Adrenal gland (tissue), 12 donors: ENCODE results near the gene AOPEP. TPM values are rescaled to one million over a fixed set of nuclear protein-coding genes. Genes with fewer than 3 reads are reported as not detected.

Experiments used
- DNase-seq, 7 donors: peaks; one replicate each; pipeline ENCODE4 v3.0.0-alpha.2; 2019 to 2020
- H3K27ac ChIP-seq, 5 donors: fragments of 200-600 bp; sonication (generic) in 4 of 5; 1 replicate in 3 of 5; 2 replicates in 2 of 5; pipeline versions ENCODE4 v1.5.1 to v1.8.0; 2016 to 2020; ENCODE audit warnings: mild to moderate bottlenecking in 1 of 5
- H3K27me3 ChIP-seq: fragments of 200-600 bp; 2 replicates; pipeline ENCODE4 v1.8.0; 2021
- H3K36me3 ChIP-seq, 2 donors: fragments of 200-600 bp; replicated peaks in 1 of 2; 1 replicate in 1 of 2; 2 replicates in 1 of 2; pipeline versions ENCODE4 v1.5.1 to v1.8.0; 2018 to 2022
- H3K4me1 ChIP-seq, 2 donors: fragments of 200-600 bp; replicated peaks in 1 of 2; 1 replicate in 1 of 2; 2 replicates in 1 of 2; pipeline versions ENCODE4 v1.5.1 to v1.8.0; 2018 to 2021
- H3K4me3 ChIP-seq, 4 donors: fragments of 200-600 bp; sonication (generic) in 3 of 4; one replicate each; pipeline ENCODE4 v1.5.1; 2016 to 2018
- H3K9me3 ChIP-seq, 3 donors: fragments of 200-600 bp; sonication (generic) in 1 of 3; replicated peaks in 1 of 3; 1 replicate in 2 of 3; 2 replicates in 1 of 3; pipeline versions ENCODE4 v1.5.1 to v1.8.0; 2016 to 2021
- POLR2A ChIP-seq, 2 donors: fragments of 450-650 bp; IDR thresholded peaks; one replicate each; pipeline ENCODE4 v1.6.1; 2017; ENCODE audit warnings: antibody characterized with exemption in 2 of 2, mild to moderate bottlenecking in 2 of 2, moderate library complexity in 1 of 2
- WGBS, 4 donors: extraction: QIAGEN DNeasy Blood & Tissue Kit in 2 of 4; methylation state at CpG; one replicate each; pipeline versions ENCODE4 v1.1.5 to v1.1.7; 2013 to 2017; 5-methylcytosine and 5-hydroxymethylcytosine counted together
- intact Hi-C, 2 donors: fragments of 100-400 bp; cut with DNase I; formaldehyde crosslinking; loops; one replicate each; pipeline versions ENCODE4 v1.14.1 to v1.15.0; 2022 to 2023
- polyA plus RNA-seq, 3 donors: library from polyadenylated mRNA; stranded (reverse); fragments of 200-250 nt in 2 of 3; fragments of 350-450 nt in 1 of 3; fragmentation: Illumina TruSeq in 1 of 3; extraction: RNeasy Lipid Tissue Mini Kit (QIAGEN cat#74804) in 1 of 3; gene quantifications; one replicate each; pipeline ENCODE4 v1.2.3, GENCODE V29; 2013 to 2014
- total RNA-seq, 9 donors: library from RNA; depleted of rRNA in 4 of 9; stranded (reverse); fragments of >200 nt in 4 of 9; fragments of 120-200 nt in 1 of 9; fragmentation: NEBNext Ultra II Directional in 1 of 9; extraction: Animal tissue kit (Norgen Biotek cat#: 25700) in 1 of 9; gene quantifications; one replicate each; pipeline versions ENCODE4 v1.1.0 to v1.2.4, GENCODE V29; 2013 to 2023
- TF ChIP-seq, protein P1 (sequence below), 6 experiments: fragments of 450-650 bp in 4 of 6; fragments of 200-600 bp in 2 of 6; sonication (generic) in 1 of 6; IDR thresholded peaks; 1 replicate in 5 of 6; 2 replicates in 1 of 6; pipeline versions ENCODE4 v1.5.1 to v1.8.0; 2016 to 2021; ENCODE audit warnings: antibody characterized with exemption in 6 of 6, mild to moderate bottlenecking in 2 of 6, moderate library complexity in 1 of 6
- donor health status: healthy with polysubstance abuse.
- donor health status: Bipolar disorder and iron deficiency.
- donor health status: DM: yes; HTN: yes; CAD: no.
- donor health status: DM: no; HTN: no; CAD: no.
- donor health status: DM: no; HTN: no; CAD: no.
- donor health status: DM: yes; HTN: yes; CAD: no.

The AOPEP gene
- total and polyA plus RNA-seq, 12 donors: 31.0 to 99.6 (median 71.0) TPM

- intact Hi-C loops: no loop called here
- 75 to 88% (median 80%) methylated on average over 5 of the region's 5 CpGs for WGBS, 4 donors
These were observed 5.5 kb upstream of the AOPEP start for GRCh38 chr9:94720846-94721549.

DNA sequence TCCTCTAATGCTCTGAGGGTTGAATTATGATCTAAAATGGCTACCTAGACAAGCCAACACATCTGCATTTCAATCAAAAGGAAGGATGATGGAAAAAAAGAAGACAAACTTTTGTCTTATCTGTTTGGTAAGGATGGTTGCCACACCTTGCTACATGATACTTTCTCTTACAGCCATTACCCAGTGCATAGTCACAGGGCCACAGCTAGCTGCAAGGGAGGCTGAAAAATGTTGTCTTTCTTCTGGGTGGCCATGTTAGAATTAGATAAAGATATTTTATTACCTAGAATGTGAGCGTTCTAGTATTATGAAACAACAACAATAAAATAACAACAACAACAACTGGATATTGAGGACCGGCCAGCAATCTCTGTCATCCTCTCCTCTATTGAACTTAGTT, 4.7 kb upstream of the AOPEP start:
- Histone ChIP-seq H3K4me1 (no peaks in the 10 kb centered on the region), H3K36me3 (no peaks in the 10 kb centered on the region), H3K4me3 (no peak overlapping the region), H3K27me3 (no peaks in the 10 kb centered on the region), H3K9me3 (no peaks in the 10 kb centered on the region), H3K27ac (no peak overlapping the region)
- no peak for DNase-seq
- WGBS, 4 donors: 87 to 95% (median 87%) methylated on average over 2 of the region's 2 CpGs
- intact Hi-C loops: no loop called here
- TF ChIP-seq, protein P1, sequence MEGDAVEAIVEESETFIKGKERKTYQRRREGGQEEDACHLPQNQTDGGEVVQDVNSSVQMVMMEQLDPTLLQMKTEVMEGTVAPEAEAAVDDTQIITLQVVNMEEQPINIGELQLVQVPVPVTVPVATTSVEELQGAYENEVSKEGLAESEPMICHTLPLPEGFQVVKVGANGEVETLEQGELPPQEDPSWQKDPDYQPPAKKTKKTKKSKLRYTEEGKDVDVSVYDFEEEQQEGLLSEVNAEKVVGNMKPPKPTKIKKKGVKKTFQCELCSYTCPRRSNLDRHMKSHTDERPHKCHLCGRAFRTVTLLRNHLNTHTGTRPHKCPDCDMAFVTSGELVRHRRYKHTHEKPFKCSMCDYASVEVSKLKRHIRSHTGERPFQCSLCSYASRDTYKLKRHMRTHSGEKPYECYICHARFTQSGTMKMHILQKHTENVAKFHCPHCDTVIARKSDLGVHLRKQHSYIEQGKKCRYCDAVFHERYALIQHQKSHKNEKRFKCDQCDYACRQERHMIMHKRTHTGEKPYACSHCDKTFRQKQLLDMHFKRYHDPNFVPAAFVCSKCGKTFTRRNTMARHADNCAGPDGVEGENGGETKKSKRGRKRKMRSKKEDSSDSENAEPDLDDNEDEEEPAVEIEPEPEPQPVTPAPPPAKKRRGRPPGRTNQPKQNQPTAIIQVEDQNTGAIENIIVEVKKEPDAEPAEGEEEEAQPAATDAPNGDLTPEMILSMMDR (IDR thresholded peaks at IDR 0.05): no peak
- no peak for TF ChIP-seq POLR2A (IDR thresholded peaks at IDR 0.05)

More at GRCh38 chr9:94720846-94721549, 5.5 kb upstream of the AOPEP start:
- H3K4me3 ChIP-seq: no peak overlapping the region
- H3K36me3 ChIP-seq: no peaks in the 10 kb centered on the region
- no peaks in the 10 kb centered on the region for H3K9me3 ChIP-seq
- H3K27me3 ChIP-seq: no peaks in the 10 kb centered on the region
- TF ChIP-seq POLR2A (IDR thresholded peaks at IDR 0.05): no peak
- TF ChIP-seq, protein P1 (IDR thresholded peaks at IDR 0.05): no peak
- H3K27ac ChIP-seq: no peak overlapping the region
- DNase-seq: peak in 1 of 7 donors; percentile 20
- H3K4me1 ChIP-seq: no peaks in the 10 kb centered on the region

GRCh38 chr9:94725293-94725692, 1.2 kb upstream of the AOPEP start:
- Histone ChIP-seq H3K27me3 (no peaks in the 10 kb centered on the region), H3K27ac (no peak overlapping the region), H3K9me3 (no peaks in the 10 kb centered on the region), H3K36me3 (no peaks in the 10 kb centered on the region), H3K4me1 (peaks cover 5 to 11% of the 10 kb centered on the region in 2 donors), H3K4me3 (no peak overlapping the region)
- no peak for TF ChIP-seq POLR2A (IDR thresholded peaks at IDR 0.05)
- TF ChIP-seq, protein P1 (IDR thresholded peaks at IDR 0.05): no peak
- DNase-seq: no peak
- intact Hi-C loops: no loop called here
- 87 to 91% (median 90%) methylated on average over 3 of the region's 3 CpGs for WGBS, 4 donors

DNA sequence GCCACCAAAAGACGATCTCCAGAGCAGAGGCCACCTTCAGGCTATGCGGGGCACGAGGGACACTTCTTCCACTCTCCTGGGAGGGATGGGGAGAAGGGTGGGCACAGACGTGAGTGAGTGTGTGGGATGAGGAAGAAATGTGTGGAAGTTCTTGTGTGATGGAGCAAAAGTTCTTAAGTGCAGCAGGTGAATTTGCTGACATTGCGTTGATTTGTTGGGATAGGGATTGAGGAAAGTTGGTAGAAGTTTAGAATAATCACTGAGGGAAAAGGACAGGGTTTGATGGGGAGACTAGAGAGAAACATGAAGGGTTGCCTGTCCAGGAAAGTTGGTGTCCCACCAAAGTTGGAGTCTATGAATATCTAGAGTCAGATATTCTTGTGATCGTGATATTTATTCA, 2.2 kb downstream of the AOPEP start:
- H3K4me3 ChIP-seq: no peak overlapping the region
- H3K36me3 ChIP-seq: no peaks in the 10 kb centered on the region
- H3K9me3 ChIP-seq: no peaks in the 10 kb centered on the region
- no peak overlapping the region for H3K27ac ChIP-seq
- TF ChIP-seq, protein P1 (IDR thresholded peaks at IDR 0.05): no peak
- no peak for TF ChIP-seq POLR2A (IDR thresholded peaks at IDR 0.05)
- intact Hi-C loops: no loop called here
- WGBS, 4 donors: 61 to 70% (median 64%) methylated on average over 6 of the region's 6 CpGs
- no peaks in the 10 kb centered on the region for H3K27me3 ChIP-seq
- no peak for DNase-seq
- peaks cover 5 to 11% of the 10 kb centered on the region in 2 donors for H3K4me1 ChIP-seq
